Measurements from ENCODE around the gene THSD4.

The THSD4 gene

DNA sequence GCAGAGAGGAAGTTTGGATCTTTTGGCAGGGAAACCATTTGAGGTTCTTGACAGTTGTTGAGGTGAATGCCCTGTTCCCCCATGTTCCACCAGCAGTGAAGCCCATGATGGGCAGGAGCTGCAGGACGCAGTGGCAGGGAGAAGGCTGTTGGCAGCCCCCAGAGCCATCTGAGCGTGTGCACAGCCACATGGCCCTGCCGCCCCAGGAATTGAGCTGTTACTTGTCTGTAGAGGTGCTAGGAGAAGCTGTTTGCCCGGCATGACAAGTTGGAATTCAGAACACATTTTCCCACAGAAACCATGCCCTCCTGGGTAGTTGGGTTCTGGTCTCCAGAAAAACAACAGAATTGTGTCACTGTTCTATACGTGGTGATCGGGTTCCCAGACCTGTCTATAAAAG is 476.9 kb downstream of the THSD4 start:
- DNase-seq (ENCODE audit: low read depth) = no peak
- H3K4me3 ChIP-seq (ENCODE audit: low read depth, low read length) = no peak overlapping the region
- TF ChIP-seq, protein P1, sequence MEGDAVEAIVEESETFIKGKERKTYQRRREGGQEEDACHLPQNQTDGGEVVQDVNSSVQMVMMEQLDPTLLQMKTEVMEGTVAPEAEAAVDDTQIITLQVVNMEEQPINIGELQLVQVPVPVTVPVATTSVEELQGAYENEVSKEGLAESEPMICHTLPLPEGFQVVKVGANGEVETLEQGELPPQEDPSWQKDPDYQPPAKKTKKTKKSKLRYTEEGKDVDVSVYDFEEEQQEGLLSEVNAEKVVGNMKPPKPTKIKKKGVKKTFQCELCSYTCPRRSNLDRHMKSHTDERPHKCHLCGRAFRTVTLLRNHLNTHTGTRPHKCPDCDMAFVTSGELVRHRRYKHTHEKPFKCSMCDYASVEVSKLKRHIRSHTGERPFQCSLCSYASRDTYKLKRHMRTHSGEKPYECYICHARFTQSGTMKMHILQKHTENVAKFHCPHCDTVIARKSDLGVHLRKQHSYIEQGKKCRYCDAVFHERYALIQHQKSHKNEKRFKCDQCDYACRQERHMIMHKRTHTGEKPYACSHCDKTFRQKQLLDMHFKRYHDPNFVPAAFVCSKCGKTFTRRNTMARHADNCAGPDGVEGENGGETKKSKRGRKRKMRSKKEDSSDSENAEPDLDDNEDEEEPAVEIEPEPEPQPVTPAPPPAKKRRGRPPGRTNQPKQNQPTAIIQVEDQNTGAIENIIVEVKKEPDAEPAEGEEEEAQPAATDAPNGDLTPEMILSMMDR (IDR thresholded peaks at IDR 0.05; ENCODE audit: control insufficient read depth, extremely low read depth, insufficient read depth) = no peak

- DNase-seq (ENCODE audit: low read depth) = no peak
- TF ChIP-seq, protein P1 (IDR thresholded peaks at IDR 0.05; ENCODE audit: control insufficient read depth, extremely low read depth, insufficient read depth) = no peak
Observed at GRCh38 chr15:71595846-71596553, 480.7 kb downstream of the THSD4 start.

GRCh38 chr15:71596672-71597071 is 481.4 kb downstream of the THSD4 start:
- no peak for DNase-seq (ENCODE audit: low read depth)
- TF ChIP-seq, protein P1 (IDR thresholded peaks at IDR 0.05; ENCODE audit: control insufficient read depth, extremely low read depth, insufficient read depth) = no peak
- no peak overlapping the region for H3K4me3 ChIP-seq (ENCODE audit: low read depth, low read length)

More at GRCh38 chr15:71595846-71596553, 480.7 kb downstream of the THSD4 start:
- H3K4me3 ChIP-seq (ENCODE audit: low read depth, low read length) = no peak overlapping the region

DNA sequence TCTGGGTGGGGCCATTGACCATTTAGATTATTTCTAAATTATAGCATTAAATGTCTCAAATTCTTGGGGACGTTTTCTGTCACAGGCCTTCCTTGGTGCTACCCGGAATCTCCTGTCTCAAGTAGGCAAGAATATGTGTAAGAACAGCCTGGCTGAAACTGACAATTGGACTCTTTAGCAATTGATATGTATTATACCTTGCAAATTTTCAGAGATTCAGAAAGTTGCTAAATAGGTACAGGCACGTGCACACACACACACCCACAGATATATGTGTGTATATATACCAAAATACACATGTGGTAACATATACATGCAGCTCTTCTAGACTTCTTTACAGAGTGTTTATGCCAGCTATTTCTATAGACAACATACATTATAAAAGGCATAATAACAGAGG is 481.9 kb downstream of the THSD4 start:
- TF ChIP-seq, protein P1 (IDR thresholded peaks at IDR 0.05; ENCODE audit: control insufficient read depth, extremely low read depth, insufficient read depth) = no peak

DNA sequence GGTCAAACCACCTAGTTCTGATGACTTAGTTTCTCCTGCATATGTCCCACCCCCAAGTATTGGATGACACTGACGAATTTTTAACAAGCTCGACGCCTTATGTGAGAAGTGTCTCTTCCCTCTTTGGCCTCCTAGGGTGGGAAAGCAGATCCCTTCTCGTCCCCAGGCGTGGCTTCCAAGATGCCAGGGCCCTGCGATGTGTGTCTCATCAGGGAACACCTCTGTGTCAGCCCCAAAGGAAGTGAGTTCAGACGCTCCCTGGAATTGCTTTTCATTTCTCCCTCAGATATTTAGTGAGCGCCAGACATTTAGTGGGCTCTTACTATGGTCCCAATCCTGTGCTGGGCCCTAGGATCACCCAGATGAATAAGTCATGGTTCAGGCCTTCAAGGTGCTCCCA is 482.4 kb downstream of the THSD4 start:
- TF ChIP-seq, protein P1 (IDR thresholded peaks at IDR 0.05; ENCODE audit: control insufficient read depth, extremely low read depth, insufficient read depth) = no peak
- no peak overlapping the region for H3K4me3 ChIP-seq (ENCODE audit: low read depth, low read length)
- DNase-seq (ENCODE audit: low read depth) = no peak

More for the DNA sequence above, 481.9 kb downstream of the THSD4 start:
- no peak for DNase-seq (ENCODE audit: low read depth)
- H3K4me3 ChIP-seq (ENCODE audit: low read depth, low read length) = no peak overlapping the region

DNA sequence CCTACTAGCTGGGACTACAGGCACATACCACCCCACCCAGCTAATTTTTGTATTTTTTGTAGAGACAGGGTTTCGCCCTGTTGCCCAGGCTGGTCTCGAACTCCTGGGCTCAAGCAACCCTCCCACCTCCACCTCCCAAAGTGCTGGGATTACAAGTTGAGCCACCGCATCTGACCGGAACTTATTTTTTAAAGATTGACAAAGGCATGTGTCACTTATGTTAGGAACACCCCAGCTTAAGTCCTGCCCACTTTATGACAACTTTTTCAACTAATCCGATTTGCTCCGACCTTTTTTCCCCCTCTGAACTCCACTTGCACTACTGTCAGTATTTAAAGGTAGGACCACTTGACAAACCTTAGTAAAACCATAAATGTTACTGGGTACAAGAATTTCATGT is 483.5 kb downstream of the THSD4 start:
- DNase-seq (ENCODE audit: low read depth) = no peak
- H3K4me3 ChIP-seq (ENCODE audit: low read depth, low read length) = no peak overlapping the region
- TF ChIP-seq, protein P1 (IDR thresholded peaks at IDR 0.05; ENCODE audit: control insufficient read depth, extremely low read depth, insufficient read depth) = no peak
